Measurements from ENCODE around the gene KLK3.
"Not testable (repeated sequence)": the region's sequence is repeated elsewhere in the genome, so short reads cannot be mapped to it uniquely, and the experiment has no call there.

Gene KLK3

DNA sequence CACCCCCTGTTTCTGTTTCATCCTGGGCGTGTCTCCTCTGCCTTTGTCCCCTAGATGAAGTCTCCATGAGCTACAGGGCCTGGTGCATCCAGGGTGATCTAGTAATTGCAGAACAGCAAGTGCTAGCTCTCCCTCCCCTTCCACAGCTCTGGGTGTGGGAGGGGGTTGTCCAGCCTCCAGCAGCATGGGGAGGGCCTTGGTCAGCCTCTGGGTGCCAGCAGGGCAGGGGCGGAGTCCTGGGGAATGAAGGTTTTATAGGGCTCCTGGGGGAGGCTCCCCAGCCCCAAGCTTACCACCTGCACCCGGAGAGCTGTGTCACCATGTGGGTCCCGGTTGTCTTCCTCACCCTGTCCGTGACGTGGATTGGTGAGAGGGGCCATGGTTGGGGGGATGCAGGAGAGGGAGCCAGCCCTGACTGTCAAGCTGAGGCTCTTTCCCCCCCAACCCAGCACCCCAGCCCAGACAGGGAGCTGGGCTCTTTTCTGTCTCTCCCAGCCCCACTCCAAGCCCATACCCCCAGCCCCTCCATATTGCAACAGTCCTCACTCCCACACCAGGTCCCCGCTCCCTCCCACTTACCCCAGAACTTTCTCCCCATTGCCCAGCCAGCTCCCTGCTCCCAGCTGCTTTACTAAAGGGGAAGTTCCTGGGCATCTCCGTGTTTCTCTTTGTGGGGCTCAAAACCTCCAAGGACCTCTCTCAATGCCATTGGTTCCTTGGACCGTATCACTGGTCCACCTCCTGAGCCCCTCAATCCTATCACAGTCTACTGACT is at the start of gene KLK3:
Gene KLK3, plus strand, starts transcription at position 280 of the 775 bp plus-strand sequence. Its CDS starts 41 bp downstream, at position 321.
- no peak within 1 kb of the TSS for H3K4me3 ChIP-seq (ENCODE audit: low read depth, low read length)

GRCh38 chr19:50808856-50809255 is 45.9 kb upstream of the KLK3 start:
- TF ChIP-seq, protein P1, sequence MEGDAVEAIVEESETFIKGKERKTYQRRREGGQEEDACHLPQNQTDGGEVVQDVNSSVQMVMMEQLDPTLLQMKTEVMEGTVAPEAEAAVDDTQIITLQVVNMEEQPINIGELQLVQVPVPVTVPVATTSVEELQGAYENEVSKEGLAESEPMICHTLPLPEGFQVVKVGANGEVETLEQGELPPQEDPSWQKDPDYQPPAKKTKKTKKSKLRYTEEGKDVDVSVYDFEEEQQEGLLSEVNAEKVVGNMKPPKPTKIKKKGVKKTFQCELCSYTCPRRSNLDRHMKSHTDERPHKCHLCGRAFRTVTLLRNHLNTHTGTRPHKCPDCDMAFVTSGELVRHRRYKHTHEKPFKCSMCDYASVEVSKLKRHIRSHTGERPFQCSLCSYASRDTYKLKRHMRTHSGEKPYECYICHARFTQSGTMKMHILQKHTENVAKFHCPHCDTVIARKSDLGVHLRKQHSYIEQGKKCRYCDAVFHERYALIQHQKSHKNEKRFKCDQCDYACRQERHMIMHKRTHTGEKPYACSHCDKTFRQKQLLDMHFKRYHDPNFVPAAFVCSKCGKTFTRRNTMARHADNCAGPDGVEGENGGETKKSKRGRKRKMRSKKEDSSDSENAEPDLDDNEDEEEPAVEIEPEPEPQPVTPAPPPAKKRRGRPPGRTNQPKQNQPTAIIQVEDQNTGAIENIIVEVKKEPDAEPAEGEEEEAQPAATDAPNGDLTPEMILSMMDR (IDR thresholded peaks at IDR 0.05; ENCODE audit: low read depth, low read length): no peak
- no peak overlapping the region for H3K4me3 ChIP-seq (ENCODE audit: low read depth, low read length)

More for the DNA sequence above, at the start of gene KLK3:
- TF ChIP-seq, protein P1 (IDR thresholded peaks at IDR 0.05; ENCODE audit: low read depth, low read length): no peak

DNA sequence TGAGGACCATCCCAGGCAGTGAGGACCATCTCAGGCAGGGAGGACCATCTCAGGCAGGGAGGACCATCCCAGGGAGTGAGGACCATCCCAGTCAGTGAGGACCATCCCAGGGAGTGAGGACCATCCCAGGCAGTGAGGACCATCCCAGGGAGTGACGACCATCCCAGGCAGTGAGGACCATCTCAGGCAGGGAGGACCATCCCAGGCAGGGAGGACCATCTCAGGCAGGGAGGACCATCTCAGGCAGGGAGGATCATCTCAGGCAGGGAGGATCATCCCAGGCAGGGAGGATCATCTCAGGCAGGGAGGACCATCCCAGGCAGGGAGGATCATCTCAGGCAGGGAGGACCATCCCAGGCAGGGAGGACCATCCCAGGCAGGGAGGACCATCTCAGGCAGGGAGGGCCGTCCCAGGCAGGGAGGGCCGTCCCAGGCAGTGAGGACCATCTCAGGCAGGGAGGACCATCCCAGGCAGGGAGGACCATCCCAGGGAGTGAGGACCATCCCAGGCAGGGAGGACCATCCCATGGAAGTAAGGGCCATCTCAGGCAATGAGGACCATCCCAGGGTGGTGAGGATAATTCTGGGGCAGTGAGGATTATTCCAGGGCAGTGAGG is 43.0 kb upstream of the KLK3 start:
- not testable (repeated sequence) for H3K4me3 ChIP-seq (ENCODE audit: low read depth, low read length)

DNA sequence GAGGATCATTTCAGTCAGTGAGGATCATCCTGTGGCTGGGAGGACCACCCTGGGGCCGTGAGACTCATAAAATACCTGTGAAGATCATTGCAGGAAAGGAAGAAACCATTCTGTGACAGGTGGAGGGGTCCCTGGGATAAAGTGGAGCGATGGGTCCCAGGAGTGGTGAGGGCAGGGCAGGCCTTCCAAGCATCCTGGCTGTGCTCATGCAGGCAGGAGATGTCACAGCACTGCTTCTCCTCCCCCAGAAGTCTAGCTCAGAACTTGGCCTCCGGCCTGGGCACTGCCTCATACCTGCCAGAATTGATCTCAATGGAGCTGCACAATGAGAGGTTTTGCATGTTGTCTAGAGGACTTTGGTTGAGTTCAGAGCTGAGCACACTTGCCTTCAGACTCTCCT is 42.2 kb upstream of the KLK3 start:
- TF ChIP-seq, protein P1 (IDR thresholded peaks at IDR 0.05; ENCODE audit: low read depth, low read length): no peak
- H3K4me3 ChIP-seq (ENCODE audit: low read depth, low read length): no peak overlapping the region

- TF ChIP-seq, protein P1 (IDR thresholded peaks at IDR 0.05; ENCODE audit: low read depth, low read length): no peak
- no peak overlapping the region for H3K4me3 ChIP-seq (ENCODE audit: low read depth, low read length)
Measured at GRCh38 chr19:50814883-50815282, 39.8 kb upstream of the KLK3 start.

DNA sequence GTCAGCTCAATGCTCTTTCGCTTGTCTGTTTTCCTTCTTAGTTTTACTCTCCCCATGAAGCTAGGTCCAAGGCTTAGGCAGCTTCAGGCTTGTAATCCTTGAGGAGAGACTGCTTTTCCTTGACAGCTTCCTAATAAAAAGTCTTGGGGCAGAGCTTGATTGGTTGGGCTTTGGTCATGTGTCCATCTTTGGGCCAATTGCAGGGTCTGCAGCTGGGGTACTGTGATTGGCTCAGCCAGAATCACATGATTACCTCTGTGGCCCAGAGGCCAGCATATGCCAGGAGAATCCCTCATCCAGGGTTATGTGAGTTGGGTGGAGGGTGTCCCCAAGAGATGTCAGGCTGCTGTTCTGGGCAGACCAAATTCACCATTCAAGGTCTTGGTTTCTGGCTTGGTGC is 39.3 kb upstream of the KLK3 start:
- H3K4me3 ChIP-seq (ENCODE audit: low read depth, low read length): no peak overlapping the region
- TF ChIP-seq, protein P1 (IDR thresholded peaks at IDR 0.05; ENCODE audit: low read depth, low read length): no peak

DNA sequence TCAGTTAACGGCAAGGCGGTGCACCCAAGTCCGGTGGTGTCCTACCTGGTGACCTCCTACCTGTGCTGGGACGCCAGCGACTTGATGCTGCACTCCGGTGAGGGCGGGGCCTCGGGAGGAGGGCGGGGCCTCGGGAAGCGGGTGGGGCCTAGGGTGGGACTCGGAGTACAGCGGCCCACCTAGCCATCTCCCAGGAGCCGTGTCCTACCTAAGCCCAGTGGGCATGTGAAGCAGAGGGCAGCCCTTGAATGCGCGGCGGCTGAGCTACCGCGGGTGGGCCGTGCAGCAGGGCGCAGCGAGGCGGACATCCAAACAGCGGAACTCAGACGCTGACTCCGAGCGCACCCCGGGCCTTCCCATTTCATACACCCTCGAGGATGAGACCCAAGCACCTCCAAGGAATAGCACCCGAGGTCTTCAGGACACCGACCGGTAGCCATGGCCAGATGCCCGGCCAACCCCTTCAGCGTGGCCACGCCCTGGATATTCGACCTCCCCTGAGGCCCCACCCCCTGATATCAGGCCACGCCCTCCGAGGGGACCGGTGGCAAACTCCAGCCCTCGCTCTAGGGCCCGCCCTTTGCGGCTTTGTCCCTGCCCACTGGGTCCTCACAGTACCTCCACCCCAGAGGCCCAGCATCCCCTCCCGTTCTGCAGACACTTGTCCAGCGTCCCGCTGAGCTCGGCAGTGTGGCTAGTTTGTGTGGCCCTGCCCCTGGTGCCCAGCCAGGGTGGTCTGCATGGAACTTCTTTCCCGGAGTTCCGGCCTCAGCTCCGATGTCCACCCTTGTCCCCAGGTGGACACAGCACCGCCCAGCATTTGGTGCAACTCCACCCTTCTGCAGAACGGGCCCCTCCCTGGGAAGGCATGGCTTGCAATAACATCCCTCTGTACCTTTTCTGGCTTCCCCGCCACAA is 36.5 kb upstream of the KLK3 start:
- peak overlapping the region; percentile 29; the same call in 1 of the 2 replicates for H3K4me3 ChIP-seq (ENCODE audit: low read depth, low read length)
- TF ChIP-seq, protein P1 (IDR thresholded peaks at IDR 0.05; ENCODE audit: low read depth, low read length): no peak

All from WI38 (cell line).